H9 (cell line): Measurements from ENCODE around the gene BCAS1. TPM values are rescaled to one million over a fixed set of nuclear protein-coding genes. Genes with fewer than 3 reads are reported as not detected.

Experiments
- DNase-seq: peaks from one replicate; pipeline ENCODE4 v3.0.0-alpha.2; 2017
- H2AFZ ChIP-seq: one replicate; pipeline ENCODE4 v1.6.1; 2013; ENCODE audit warnings: mild to moderate bottlenecking, low read length, control low read depth, moderate library complexity
- H2AK5ac ChIP-seq: 2 replicates; pipeline ENCODE4 v1.6.1; 2013; ENCODE audit warnings: low read length, control low read depth, mixed read lengths; ENCODE audit not compliant: insufficient read length
- H2BK120ac ChIP-seq: one replicate; pipeline ENCODE4 v1.6.1; 2013; ENCODE audit warnings: low read depth, mild to moderate bottlenecking, low read length, control low read depth, inconsistent platforms; ENCODE audit not compliant: poor library complexity, severe bottlenecking
- H2BK12ac ChIP-seq: 2 replicates; pipeline ENCODE4 v1.6.1; 2013; ENCODE audit warnings: low read length, control low read depth, mixed read lengths, low read depth; ENCODE audit not compliant: insufficient read length
- H2BK15ac ChIP-seq: 2 replicates; pipeline ENCODE4 v1.6.1; 2013; ENCODE audit warnings: low read depth, low read length, control low read depth
- H2BK20ac ChIP-seq: one replicate; pipeline ENCODE4 v1.6.1; 2013; ENCODE audit warnings: low read depth, mild to moderate bottlenecking, low read length, control low read depth, inconsistent platforms; ENCODE audit not compliant: poor library complexity, severe bottlenecking
- H2BK5ac ChIP-seq: 2 replicates; pipeline ENCODE4 v1.6.1; 2013; ENCODE audit warnings: low read length, control low read depth, mixed read lengths; ENCODE audit not compliant: insufficient read length
- H3K14ac ChIP-seq: 2 replicates; pipeline ENCODE4 v1.6.1; 2013; ENCODE audit warnings: low read length, control low read depth; ENCODE audit not compliant: insufficient read depth
- H3K18ac ChIP-seq: 2 replicates; pipeline ENCODE4 v1.6.1; 2013; ENCODE audit warnings: low read depth, mild to moderate bottlenecking, mixed read lengths, low read length, control low read depth; ENCODE audit not compliant: insufficient read length
- H3K23ac ChIP-seq: 2 replicates; pipeline ENCODE4 v1.6.1; 2013; ENCODE audit warnings: low read length, control low read depth, mixed read lengths, low read depth; ENCODE audit not compliant: insufficient read length
- H3K23me2 ChIP-seq: 2 replicates; pipeline ENCODE4 v1.6.1; 2013; ENCODE audit warnings: low read depth, mild to moderate bottlenecking, mixed read lengths, low read length, control low read depth; ENCODE audit not compliant: insufficient read length, poor library complexity, severe bottlenecking
- H3K27ac ChIP-seq: 2 replicates; pipeline ENCODE4 v1.5.1; 2013; ENCODE audit warnings: low read length, control low read depth, mixed read lengths, low read depth; ENCODE audit not compliant: insufficient read length
- H3K27me3 ChIP-seq: 2 replicates; pipeline ENCODE4 v1.6.1; 2013; ENCODE audit warnings: low read length, control low read depth, inconsistent platforms; ENCODE audit not compliant: insufficient read depth
- H3K4ac ChIP-seq: 2 replicates; pipeline ENCODE4 v1.6.1; 2013; ENCODE audit warnings: low read depth, mild to moderate bottlenecking, control low read depth, inconsistent platforms, low read length, moderate library complexity
- H3K4me1 ChIP-seq: 2 replicates; pipeline ENCODE4 v1.6.1; 2013; ENCODE audit warnings: low read length, control low read depth, inconsistent platforms; ENCODE audit not compliant: insufficient read depth
- H3K4me2 ChIP-seq: 2 replicates; pipeline ENCODE4 v1.6.1; 2013; ENCODE audit warnings: low read length, control low read depth, mixed read lengths; ENCODE audit not compliant: insufficient read length, insufficient read depth
- H3K56ac ChIP-seq: 2 replicates; pipeline ENCODE4 v1.6.1; 2013; ENCODE audit warnings: low read depth, mild to moderate bottlenecking, mixed read lengths, low read length, control low read depth; ENCODE audit not compliant: insufficient read length
- H3K79me1 ChIP-seq: 2 replicates; pipeline ENCODE4 v1.6.1; 2013; ENCODE audit warnings: low read depth, mild to moderate bottlenecking, moderate library complexity, low read length, control low read depth, inconsistent platforms; ENCODE audit not compliant: insufficient read depth, poor library complexity, severe bottlenecking
- H3K79me2 ChIP-seq: 2 replicates; pipeline ENCODE4 v1.6.1; 2013; ENCODE audit warnings: low read length, control low read depth, inconsistent platforms; ENCODE audit not compliant: insufficient read depth
- H3K9ac ChIP-seq: 2 replicates; pipeline ENCODE4 v1.6.1; 2013; ENCODE audit warnings: low read length, control low read depth, mixed read lengths; ENCODE audit not compliant: insufficient read length; ENCODE audit errors: extremely low read depth
- H3K9me3 ChIP-seq: one replicate; pipeline ENCODE4 v1.6.1; 2013; ENCODE audit warnings: low read depth, low read length, inconsistent platforms; ENCODE audit not compliant: control insufficient read depth
- H3T11ph ChIP-seq: one replicate; pipeline ENCODE4 v1.6.1; 2013; ENCODE audit warnings: mild to moderate bottlenecking, low read length, control low read depth, inconsistent platforms
- H4K20me1 ChIP-seq: one replicate; pipeline ENCODE4 v1.6.1; 2013; ENCODE audit not compliant: control insufficient read depth, insufficient read length, insufficient read depth
- H4K5ac ChIP-seq: 2 replicates; pipeline ENCODE4 v1.6.1; 2013; ENCODE audit warnings: low read depth, mild to moderate bottlenecking, mixed read lengths, low read length, control low read depth; ENCODE audit not compliant: insufficient read length
- H4K8ac ChIP-seq: replicated peaks from 2 replicates; pipeline ENCODE4 v1.6.1; 2013; ENCODE audit warnings: low read length, control low read depth, mixed read lengths, low read depth; ENCODE audit not compliant: insufficient read length
- H4K91ac ChIP-seq: 2 replicates; pipeline ENCODE4 v1.6.1; 2013; ENCODE audit warnings: low read depth, mild to moderate bottlenecking, moderate library complexity, mixed read lengths, low read length, control low read depth; ENCODE audit not compliant: insufficient read length
- H3K27ac Mint-ChIP-seq, 3 experiments: 2 replicates in 2 of 3; 3 replicates in 1 of 3; pipeline ENCODE4 v1.8.0; 2020 to 2021; ENCODE audit warnings: mixed read lengths in 3 of 3, mild to moderate bottlenecking in 1 of 3, moderate library complexity in 1 of 3
- H3K27me3 Mint-ChIP-seq: 2 replicates; pipeline ENCODE4 v1.8.0; 2021; ENCODE audit warnings: low read depth, mild to moderate bottlenecking, moderate library complexity, mixed read lengths
- H3K36me3 Mint-ChIP-seq, 3 experiments: 2 replicates in 2 of 3; 3 replicates in 1 of 3; pipeline ENCODE4 v1.8.0; 2020 to 2021; ENCODE audit warnings: low read depth in 3 of 3, mixed read lengths in 3 of 3; ENCODE audit not compliant: insufficient read depth in 1 of 3
- H3K4me1 Mint-ChIP-seq, 2 experiments: 2 replicates each; pipeline ENCODE4 v1.8.0; 2020; ENCODE audit warnings: mixed read lengths in 2 of 2
- H3K4me3 Mint-ChIP-seq, 2 experiments: 2 replicates in 1 of 2; 3 replicates in 1 of 2; pipeline ENCODE4 v1.8.0; 2020 to 2021; ENCODE audit warnings: mild to moderate bottlenecking in 2 of 2, mixed read lengths in 2 of 2, moderate library complexity in 1 of 2
- H3K9me3 Mint-ChIP-seq, 2 experiments: 2 replicates in 1 of 2; 3 replicates in 1 of 2; pipeline ENCODE4 v1.8.0; 2020; ENCODE audit warnings: mild to moderate bottlenecking in 2 of 2, mixed read lengths in 2 of 2, moderate library complexity in 1 of 2
- WGBS: extraction: QIAGEN DNeasy Blood & Tissue Kit; methylation state at CpG from one replicate; pipeline ENCODE4 v1.1.7; 2013; ENCODE audit warnings: missing lambda C conversion rate, low lambda C conversion rate, mixed read lengths; ENCODE audit not compliant: insufficient read length; ENCODE audit errors: extremely low coverage; 5-methylcytosine and 5-hydroxymethylcytosine counted together
- total RNA-seq: library from RNA; stranded (reverse); gene quantifications from 2 replicates; pipeline ENCODE4 v1.2.1, GENCODE V29; 2021
- TF ChIP-seq, protein P1 (sequence below): fragments of 200-600 bp; sonication (generic); conservative IDR thresholded peaks from 3 replicates; pipeline ENCODE4 v1.8.0; 2021; ENCODE audit warnings: antibody characterized with exemption, mild to moderate bottlenecking

Gene BCAS1
- total RNA-seq, 1 experiment from 2014 or later = 0.15 TPM

DNA sequence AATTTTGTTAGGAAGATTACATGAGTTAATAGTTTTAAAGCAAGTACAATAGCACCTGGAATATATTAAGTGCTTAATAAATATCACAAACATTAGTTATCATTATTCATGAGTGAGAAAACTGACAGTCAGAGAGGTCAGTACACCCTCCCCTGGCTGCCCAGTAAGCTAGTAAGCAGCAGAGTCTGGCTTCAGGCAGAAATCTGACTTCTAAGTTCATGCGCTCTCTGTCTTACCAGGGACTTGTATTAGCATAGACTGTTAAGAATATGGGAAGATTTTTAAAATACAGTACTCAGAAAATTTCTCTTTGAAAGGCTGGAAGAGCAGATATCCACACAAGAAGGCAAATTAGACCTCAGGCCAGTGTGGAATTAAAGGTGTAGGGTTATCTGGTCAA, 40.8 kb downstream of the BCAS1 start:
- TF ChIP-seq, protein P1, sequence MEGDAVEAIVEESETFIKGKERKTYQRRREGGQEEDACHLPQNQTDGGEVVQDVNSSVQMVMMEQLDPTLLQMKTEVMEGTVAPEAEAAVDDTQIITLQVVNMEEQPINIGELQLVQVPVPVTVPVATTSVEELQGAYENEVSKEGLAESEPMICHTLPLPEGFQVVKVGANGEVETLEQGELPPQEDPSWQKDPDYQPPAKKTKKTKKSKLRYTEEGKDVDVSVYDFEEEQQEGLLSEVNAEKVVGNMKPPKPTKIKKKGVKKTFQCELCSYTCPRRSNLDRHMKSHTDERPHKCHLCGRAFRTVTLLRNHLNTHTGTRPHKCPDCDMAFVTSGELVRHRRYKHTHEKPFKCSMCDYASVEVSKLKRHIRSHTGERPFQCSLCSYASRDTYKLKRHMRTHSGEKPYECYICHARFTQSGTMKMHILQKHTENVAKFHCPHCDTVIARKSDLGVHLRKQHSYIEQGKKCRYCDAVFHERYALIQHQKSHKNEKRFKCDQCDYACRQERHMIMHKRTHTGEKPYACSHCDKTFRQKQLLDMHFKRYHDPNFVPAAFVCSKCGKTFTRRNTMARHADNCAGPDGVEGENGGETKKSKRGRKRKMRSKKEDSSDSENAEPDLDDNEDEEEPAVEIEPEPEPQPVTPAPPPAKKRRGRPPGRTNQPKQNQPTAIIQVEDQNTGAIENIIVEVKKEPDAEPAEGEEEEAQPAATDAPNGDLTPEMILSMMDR = no peak
- Histone ChIP-seq H3K18ac (no peak overlapping the region), H2BK120ac (no peak overlapping the region), H3K56ac (no peak overlapping the region), H3K23me2 (no peaks in the 10 kb centered on the region), H4K91ac (no peak overlapping the region), H2BK12ac (no peak overlapping the region), H3K9me3 (no peaks in the 10 kb centered on the region), H4K8ac (no peak overlapping the region), H2AK5ac (no peak overlapping the region), H3K4me1 (no peaks in the 10 kb centered on the region; the same call in 1 of the 2 replicates), H3K9ac (no peak overlapping the region), H4K5ac (no peak overlapping the region), H3T11ph (no peak overlapping the region), H3K4ac (no peak overlapping the region), H3K4me2 (no peak overlapping the region), H3K79me1 (no peaks in the 10 kb centered on the region), H2BK20ac (no peak overlapping the region), H2BK5ac (no peak overlapping the region), H2AFZ (no peak overlapping the region), H4K20me1 (no peaks in the 10 kb centered on the region), H2BK15ac (no peak overlapping the region), H3K27me3 (no peaks in the 10 kb centered on the region), H3K14ac (no peak overlapping the region), H3K79me2 (no peaks in the 10 kb centered on the region), H3K23ac (no peak overlapping the region), H3K27ac (no peak overlapping the region)
- WGBS = no CpG with 5 or more reads among the region's 1 CpG
- no peaks in the 10 kb centered on the region for H3K9me3 Mint-ChIP-seq
- H3K36me3 Mint-ChIP-seq = no peaks in the 10 kb centered on the region
- H3K4me3 Mint-ChIP-seq = no peak overlapping the region
- 0 out of 2 replicates have a peak, but pooled peaks cover 2% of the 10 kb centered on the region for H3K27me3 Mint-ChIP-seq
- no peak overlapping the region; a peak in 1 of 7 replicates for H3K27ac Mint-ChIP-seq
- H3K4me1 Mint-ChIP-seq = peaks cover 7 to 14% of the 10 kb centered on the region in 2 experiments; a peak in 2 of 4 replicates
- DNase-seq = no peak
